Activated CD4-positive, CD25-positive, alpha-beta regulatory T cell treated with anti-CD3 and anti-CD28 coated beads, Interleukin-2, amount 50 U/mL, for 24 hours (primary cell): ENCODE data around the gene OPN1MW3.
"Not testable (repeated sequence)": the region's sequence is repeated elsewhere in the genome, so short reads cannot be mapped to it uniquely, and the experiment has no call there.

Experiments
- ATAC-seq, 2 donors: fragments of 150-1000 bp; cut with Tn5 transposase; one replicate each; pipeline ENCODE4 v1.10.0; 2021; ENCODE audit warnings: mild to moderate bottlenecking in 1 of 2, moderate library complexity in 1 of 2

OPN1MW3 gene

DNA sequence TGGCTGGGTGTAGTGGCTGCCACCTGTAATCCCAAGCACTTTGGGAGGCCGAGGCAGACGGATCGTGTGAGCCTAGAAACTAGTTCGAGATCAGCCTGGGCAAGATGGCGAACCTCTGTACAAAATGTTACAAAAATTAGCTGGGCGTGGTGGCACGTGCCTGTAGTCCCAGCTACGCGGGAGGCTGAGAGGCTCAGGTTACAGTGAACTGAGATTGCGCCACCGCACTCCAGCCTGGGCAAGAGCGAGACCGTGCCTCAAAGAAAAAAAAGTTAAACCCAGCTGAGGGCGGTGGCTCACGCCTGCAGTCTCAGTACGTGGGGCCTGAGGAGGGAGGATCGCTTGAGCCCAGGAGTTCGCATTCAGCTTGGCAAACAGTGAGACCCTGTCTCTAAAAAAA, 39.3 kb downstream of the OPN1MW3 start:
- no peak for ATAC-seq

GRCh38 chrX:154298312-154298711, 40.9 kb downstream of the OPN1MW3 start:
- ATAC-seq, result no peak

DNA sequence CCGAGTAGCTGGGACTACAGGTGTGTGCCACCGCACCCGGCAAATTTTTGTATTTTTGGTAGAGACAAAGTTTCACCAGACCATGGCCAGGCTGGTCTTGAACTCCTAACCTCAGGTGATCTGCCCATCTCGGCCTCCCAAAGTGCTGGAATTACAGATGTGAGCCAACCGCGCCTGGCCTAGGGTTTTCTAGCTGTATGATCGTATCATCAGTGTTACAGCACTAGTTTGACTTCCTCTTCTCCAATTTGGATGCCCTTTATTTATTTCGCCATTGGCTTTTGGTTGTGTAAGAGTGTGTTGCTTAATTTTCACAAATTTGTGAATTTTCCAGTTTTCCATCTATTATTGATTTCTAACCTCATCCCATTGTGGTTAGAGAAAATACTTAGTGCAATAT, 43.4 kb downstream of the OPN1MW3 start:
- no peak for ATAC-seq

DNA sequence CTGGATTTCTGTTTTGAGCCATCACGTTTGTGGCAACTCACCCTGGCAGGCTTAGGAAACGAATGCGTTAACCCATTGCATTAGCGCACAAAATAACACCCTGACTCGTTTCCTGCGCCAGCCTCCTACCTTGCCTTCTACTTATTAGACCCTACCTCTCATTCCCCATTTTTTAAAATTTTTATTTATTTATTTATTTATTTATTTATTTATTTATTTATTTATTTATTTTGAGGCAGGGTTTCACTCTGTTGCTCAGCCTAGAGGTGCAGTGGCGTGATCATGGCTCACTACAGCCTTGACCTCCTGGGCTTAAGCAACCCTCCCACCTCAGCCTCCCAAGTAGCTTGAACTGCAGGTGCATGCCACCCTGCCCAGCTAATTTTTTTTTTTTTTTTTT, 45.6 kb downstream of the OPN1MW3 start:
- not testable (repeated sequence) for ATAC-seq

DNA sequence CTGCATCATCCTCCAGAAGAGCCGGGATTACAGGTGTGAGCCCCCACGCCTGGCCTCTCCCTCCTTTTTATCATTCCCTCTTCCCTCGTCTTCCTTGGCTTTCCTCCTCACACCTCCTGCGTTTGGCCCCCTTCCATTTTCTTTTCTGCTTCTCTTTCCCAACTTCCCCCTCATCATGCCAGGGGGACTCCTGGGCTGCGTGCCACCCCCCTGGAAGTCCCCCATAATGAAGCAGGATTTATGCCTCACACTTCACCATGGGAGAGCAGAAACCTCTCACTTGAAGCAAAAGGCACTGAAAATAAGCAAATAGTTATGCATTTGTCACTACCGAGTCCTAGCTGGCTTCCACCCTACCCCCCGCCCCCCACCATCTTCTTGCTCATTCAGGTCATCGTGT, 46.1 kb downstream of the OPN1MW3 start:
- no peak for ATAC-seq

DNA sequence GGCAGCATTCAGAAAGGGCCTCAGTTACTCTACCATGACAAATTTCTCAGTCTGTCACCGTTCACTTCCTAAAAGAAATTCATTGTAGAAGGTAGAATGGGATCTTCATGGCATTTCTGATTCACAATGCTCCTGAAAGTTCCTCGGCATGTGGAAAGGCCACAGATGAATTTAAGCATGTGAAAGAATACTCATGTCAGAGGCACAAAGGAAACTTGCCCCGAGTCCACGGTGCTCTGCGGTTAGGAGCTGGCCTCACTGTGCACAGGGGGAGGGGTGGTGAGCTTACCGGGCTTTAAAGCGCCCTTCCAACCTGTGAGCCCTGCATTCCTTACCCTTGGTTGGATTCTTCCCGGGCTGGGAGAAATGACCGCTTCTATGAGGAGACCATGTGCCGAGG, 47.5 kb downstream of the OPN1MW3 start:
- no peak for ATAC-seq

GRCh38 chrX:154305541-154306205, 48.3 kb downstream of the OPN1MW3 start:
- no peak for ATAC-seq

GRCh38 chrX:154307202-154307601, 49.8 kb downstream of the OPN1MW3 start:
- ATAC-seq, result no peak

GRCh38 chrX:154308108-154308946, 50.9 kb downstream of the OPN1MW3 start:
- peak; percentile 59 to 74 for ATAC-seq

GRCh38 chrX:154309041-154309775, 51.8 kb downstream of the OPN1MW3 start:
- no peak for ATAC-seq

DNA sequence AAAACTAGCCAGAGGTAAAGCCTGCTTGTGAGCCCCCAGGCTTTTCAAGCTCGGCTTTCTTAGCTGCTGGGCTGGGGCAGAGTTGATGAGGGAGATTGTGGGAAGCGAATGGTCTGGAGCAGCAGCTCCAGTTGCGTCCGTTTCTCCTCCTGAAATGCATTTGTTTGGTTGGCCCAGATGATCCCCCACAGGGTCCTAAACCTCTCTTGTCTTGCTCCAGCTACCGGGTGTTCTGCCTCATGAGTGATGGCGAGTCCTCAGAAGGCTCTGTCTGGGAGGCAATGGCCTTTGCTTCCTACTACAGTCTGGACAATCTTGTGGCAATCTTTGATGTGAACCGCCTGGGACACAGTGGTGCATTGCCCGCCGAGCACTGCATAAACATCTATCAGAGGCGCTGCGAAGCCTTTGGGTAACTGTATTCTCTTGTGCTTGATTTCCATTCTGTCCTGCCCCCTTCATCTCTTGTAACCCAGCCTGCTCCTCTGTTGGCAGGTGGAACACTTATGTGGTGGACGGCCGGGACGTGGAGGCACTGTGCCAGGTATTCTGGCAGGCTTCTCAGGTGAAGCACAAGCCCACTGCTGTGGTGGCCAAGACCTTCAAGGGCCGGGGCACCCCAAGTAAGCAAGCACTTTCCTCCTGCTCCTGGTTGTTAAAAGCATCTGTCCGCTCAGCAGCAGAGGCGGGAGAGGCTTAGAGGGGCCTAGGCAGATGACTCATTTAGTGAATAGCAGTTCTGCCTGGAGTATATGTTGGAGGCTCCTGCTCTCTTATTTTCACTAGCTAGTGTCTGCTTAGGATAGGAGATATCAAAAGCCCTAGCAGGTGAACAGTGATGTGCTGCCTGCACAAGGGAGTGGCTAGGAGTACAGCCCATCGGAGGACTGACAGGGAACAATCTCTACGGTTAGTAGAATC, 53.5 kb downstream of the OPN1MW3 start:
- no peak for ATAC-seq

- no peak for ATAC-seq
Measured at GRCh38 chrX:154312116-154312515, 54.7 kb downstream of the OPN1MW3 start.

DNA sequence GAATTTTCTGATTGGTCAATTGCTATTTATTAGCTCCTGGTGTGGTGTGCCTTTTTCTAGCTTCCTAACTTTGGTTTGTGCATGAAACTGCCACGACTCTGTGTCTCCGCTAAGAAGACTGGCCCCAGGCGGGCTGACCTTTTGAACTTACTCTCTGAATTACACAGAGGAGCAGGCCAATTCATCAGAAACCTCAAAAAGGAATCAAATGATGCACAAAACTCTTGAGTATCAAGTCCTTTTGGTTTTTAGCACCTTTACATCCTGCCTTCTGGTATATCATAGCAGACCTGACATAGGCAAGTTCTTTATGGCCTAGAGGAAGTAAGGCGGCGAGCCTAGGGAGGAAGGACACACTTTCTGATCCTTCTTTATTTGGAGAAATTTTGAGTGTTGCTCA, 55.8 kb downstream of the OPN1MW3 start:
- peak; percentile 74 to 84 for ATAC-seq

DNA sequence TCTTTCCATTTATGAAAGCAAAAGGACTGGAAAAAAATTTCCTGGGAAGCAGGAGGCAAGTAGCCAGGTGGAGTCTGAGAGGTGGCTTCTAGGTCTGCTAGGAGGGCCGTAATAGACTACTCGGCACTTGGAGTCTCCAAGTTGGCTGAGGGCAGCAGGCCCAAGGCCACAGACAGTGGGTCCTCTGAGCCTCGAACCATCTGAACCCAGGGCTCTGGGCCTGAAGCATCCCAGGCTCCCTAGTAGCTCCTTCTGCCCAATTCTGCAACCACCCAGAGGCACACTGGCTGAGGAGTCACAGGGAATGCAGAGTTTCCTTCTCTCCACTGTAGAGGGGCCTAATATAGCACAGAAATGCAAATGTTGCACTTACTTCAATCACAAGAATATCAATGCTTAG, 58.0 kb downstream of the OPN1MW3 start:
- ATAC-seq, result no peak

- no peak for ATAC-seq
Measured at GRCh38 chrX:154317391-154317995, 60.1 kb downstream of the OPN1MW3 start.

DNA sequence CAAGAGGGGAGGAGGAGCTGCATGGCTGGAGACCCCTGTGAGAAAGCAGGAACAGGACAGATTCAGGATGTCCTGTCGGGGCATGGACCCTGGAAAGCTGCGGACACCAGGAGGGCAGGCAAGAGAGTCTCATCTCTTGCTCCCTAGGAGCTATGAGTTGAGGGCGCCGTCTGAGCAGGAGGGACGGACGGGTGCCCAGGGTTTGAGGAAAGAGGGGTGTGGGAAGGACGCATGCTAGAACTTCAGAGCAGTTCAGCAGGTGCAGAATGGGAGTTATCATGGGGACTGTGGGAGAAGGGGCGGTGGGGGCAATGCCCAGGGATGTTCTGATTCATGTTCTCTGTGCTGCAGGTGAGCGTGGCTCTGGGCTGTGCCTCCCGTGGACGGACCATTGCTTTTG, 63.0 kb downstream of the OPN1MW3 start:
- ATAC-seq, result no peak
